HG03097 (cell line): ENCODE data around the gene GOLGA8N.

ENCODE experiments used
- ATAC-seq: cut with Tn5 transposase; IDR thresholded peaks from one replicate; pipeline ENCODE4 v1.9.1; 2021; ENCODE audit not compliant: unreplicated experiment, low FRiP score

Gene GOLGA8N

GRCh38 chr15:32649342-32649741 is 56.1 kb downstream of the GOLGA8N start:
- no peak for ATAC-seq

- no peak for ATAC-seq
Measured at GRCh38 chr15:32651229-32651837, 58.1 kb downstream of the GOLGA8N start.

- ATAC-seq: no peak
Measured at GRCh38 chr15:32652178-32652577, 58.9 kb downstream of the GOLGA8N start.

- ATAC-seq: no peak
Measured at GRCh38 chr15:32656091-32656490, 62.8 kb downstream of the GOLGA8N start.

DNA sequence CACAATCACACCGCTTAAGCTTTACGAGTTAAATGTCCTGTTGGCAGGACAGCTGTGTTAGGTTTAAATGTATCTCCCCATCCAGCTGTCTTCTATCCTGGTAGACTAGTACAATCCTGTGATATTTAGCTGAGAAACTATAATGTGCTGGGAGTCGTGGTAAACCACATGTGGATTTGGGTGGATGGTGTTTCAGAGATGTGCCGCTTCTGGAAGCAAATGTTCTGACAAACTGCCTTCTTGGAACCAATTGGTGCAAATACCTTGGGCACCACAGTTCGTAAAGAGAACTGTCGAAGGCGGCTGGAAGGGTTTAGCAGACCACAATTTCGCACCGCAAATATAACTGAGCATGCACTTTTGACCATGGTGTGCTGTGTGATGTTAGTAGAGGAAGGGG is 63.2 kb downstream of the GOLGA8N start:
- no peak for ATAC-seq
